Smooth muscle cell (in vitro differentiated cells): Measurements from ENCODE around the gene RAB43. TPM values are rescaled to one million over a fixed set of nuclear protein-coding genes. Genes with fewer than 3 reads are reported as not detected.
"Not testable (repeated sequence)": the region's sequence is repeated elsewhere in the genome, so short reads cannot be mapped to it uniquely, and the experiment has no call there.

ENCODE experiments used
- DNase-seq: peaks from one replicate; lab custom pipeline; 2025; ENCODE audit not compliant: unreplicated experiment; lab: John Stamatoyannopoulos, UW
- H2AFZ ChIP-seq: fragments of 200-600 bp; sonication (generic); 2 replicates; pipeline ENCODE4 v1.6.0; 2016; ENCODE audit warnings: antibody characterized with exemption, low read depth, mild to moderate bottlenecking
- H3F3A ChIP-seq: fragments of 200-600 bp; sonication (generic); 2 replicates; pipeline ENCODE4 v1.6.0; 2017; ENCODE audit warnings: antibody characterized with exemption, low read depth
- H3K27ac ChIP-seq: fragments of 200-600 bp; sonication (generic); 2 replicates; pipeline ENCODE4 v1.5.1; 2016; ENCODE audit warnings: low read depth, mild to moderate bottlenecking
- H3K27me3 ChIP-seq: fragments of 200-600 bp; sonication (generic); 2 replicates; pipeline ENCODE4 v1.6.1; 2016; ENCODE audit warnings: low read depth, mild to moderate bottlenecking
- H3K36me3 ChIP-seq: fragments of 200-600 bp; sonication (generic); 2 replicates; pipeline ENCODE4 v1.5.1; 2016; ENCODE audit warnings: low read depth
- H3K4me1 ChIP-seq: fragments of 200-600 bp; sonication (generic); 2 replicates; pipeline ENCODE4 v1.5.1; 2016; ENCODE audit warnings: low read depth
- H3K4me2 ChIP-seq: fragments of 200-600 bp; sonication (generic); 2 replicates; pipeline ENCODE4 v1.6.0; 2016; ENCODE audit warnings: mild to moderate bottlenecking
- H3K4me3 ChIP-seq: fragments of 200-600 bp; sonication (generic); 2 replicates; pipeline ENCODE4 v1.5.1; 2016; ENCODE audit warnings: mild to moderate bottlenecking
- H3K79me2 ChIP-seq: fragments of 200-600 bp; sonication (generic); 2 replicates; pipeline ENCODE4 v1.6.0; 2016; ENCODE audit warnings: low read depth, mild to moderate bottlenecking
- H3K9ac ChIP-seq: fragments of 200-600 bp; sonication (generic); 2 replicates; pipeline ENCODE4 v1.6.0; 2016; ENCODE audit warnings: low read depth
- H3K9me3 ChIP-seq: fragments of 200-600 bp; sonication (generic); replicated peaks from 2 replicates; pipeline ENCODE4 v1.5.1; 2016; ENCODE audit warnings: low read depth
- H4K20me1 ChIP-seq: fragments of 200-600 bp; sonication (generic); 2 replicates; pipeline ENCODE4 v1.6.0; 2016; ENCODE audit warnings: low read depth
- WGBS: methylation state at CpG from one replicate; pipeline ENCODE4 v1.1.7; 2016; ENCODE audit warnings: low lambda C conversion rate; 5-methylcytosine and 5-hydroxymethylcytosine counted together
- polyA plus RNA-seq: library from polyadenylated mRNA; unstranded; fragments of >200 nt; fragmentation: Nextera tagmentation; extraction: Ambion mirVana; gene quantifications from 2 replicates; pipeline ENCODE4 v1.2.1, GENCODE V29; 2016
- total RNA-seq: library from RNA; depleted of rRNA; stranded (reverse); fragments of >200 nt; gene quantifications from 2 replicates; pipeline ENCODE4 v1.2.3, GENCODE V29; 2014
- TF ChIP-seq, protein P1 (sequence below): fragments of 200-600 bp; sonication (generic); IDR thresholded peaks from 2 replicates; pipeline ENCODE4 v1.5.1; 2017; ENCODE audit warnings: borderline replicate concordance, mild to moderate bottlenecking, antibody characterized with exemption; ENCODE audit not compliant: insufficient read depth, poor library complexity, severe bottlenecking

The RAB43 gene
- total and polyA plus RNA-seq, 2 experiments from 2014 or later, result 9.5 to 20.8 TPM

DNA sequence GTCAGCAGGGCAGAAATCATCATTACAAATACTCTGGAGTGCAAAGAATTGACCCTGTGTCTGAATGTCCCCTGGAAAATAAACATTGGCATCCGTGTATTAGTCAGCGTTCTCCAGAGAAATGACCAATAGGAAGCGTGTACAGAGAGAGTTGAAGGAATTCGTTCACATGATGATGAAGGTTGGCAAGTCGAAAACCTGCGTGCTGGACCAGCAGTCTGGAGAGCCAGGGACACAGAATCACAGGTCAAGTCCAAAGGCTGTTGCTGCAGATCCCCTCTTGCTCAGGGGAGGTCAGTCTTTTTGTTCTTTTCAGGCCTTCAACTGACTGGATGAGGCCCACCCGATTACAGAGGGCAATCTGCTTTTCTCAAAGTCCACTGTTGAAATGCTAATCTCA lies 44.4 kb downstream of the RAB43 start:
- Histone ChIP-seq H3F3A (no peaks in the 10 kb centered on the region), H3K4me2 (no peak overlapping the region), H3K4me3 (no peak overlapping the region), H2AFZ (no peak overlapping the region), H3K27me3 (no peaks in the 10 kb centered on the region), H3K79me2 (no peaks in the 10 kb centered on the region), H3K27ac (no peak overlapping the region), H4K20me1 (no peaks in the 10 kb centered on the region), H3K36me3 (no peaks in the 10 kb centered on the region), H3K9me3 (no peaks in the 10 kb centered on the region), H3K4me1 (no peaks in the 10 kb centered on the region), H3K9ac (no peak overlapping the region)
- no peak for DNase-seq
- TF ChIP-seq, protein P1, sequence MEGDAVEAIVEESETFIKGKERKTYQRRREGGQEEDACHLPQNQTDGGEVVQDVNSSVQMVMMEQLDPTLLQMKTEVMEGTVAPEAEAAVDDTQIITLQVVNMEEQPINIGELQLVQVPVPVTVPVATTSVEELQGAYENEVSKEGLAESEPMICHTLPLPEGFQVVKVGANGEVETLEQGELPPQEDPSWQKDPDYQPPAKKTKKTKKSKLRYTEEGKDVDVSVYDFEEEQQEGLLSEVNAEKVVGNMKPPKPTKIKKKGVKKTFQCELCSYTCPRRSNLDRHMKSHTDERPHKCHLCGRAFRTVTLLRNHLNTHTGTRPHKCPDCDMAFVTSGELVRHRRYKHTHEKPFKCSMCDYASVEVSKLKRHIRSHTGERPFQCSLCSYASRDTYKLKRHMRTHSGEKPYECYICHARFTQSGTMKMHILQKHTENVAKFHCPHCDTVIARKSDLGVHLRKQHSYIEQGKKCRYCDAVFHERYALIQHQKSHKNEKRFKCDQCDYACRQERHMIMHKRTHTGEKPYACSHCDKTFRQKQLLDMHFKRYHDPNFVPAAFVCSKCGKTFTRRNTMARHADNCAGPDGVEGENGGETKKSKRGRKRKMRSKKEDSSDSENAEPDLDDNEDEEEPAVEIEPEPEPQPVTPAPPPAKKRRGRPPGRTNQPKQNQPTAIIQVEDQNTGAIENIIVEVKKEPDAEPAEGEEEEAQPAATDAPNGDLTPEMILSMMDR, result no peak
- 89% methylated on average over 7 of the region's 7 CpGs for WGBS

DNA sequence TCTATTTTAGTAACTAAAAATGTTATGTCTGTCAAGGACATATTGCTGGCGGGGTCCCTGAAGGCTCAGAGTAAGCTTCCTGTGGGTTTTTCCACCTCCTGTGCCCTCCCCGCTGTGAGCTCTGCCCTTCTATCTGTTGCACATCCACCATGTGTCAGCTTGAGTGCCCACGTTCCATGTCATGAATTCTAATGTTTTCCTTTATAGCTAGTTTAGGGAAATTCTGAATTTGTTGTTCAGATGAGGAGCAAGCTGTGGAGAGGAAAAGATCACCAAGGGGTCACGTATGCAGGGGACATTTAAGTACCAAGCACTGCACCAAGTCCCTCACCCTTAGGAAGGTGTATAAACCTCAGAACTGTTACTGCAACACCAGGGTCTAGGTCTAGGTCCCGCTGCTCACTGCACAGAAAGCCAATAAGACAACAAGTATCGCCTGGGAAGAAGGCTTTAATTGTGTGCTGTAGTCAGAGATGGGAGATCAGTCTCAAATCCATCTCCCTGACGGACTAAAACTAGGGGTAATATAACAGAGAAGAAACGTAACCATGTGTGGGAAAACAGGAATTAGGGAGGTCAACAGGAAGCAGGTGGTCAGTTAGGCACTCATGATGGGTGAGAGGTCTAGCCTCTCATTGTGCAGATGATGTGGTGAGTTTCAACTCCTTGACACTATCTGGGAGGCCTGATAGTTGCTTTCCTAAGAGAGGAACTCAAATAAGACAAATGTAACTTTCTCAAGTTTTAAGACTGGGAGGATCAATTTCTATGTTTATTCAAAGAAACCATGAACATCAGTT lies 51.3 kb downstream of the RAB43 start:
- H2AFZ ChIP-seq, result no peak overlapping the region
- H3K4me1 ChIP-seq, result no peaks in the 10 kb centered on the region
- TF ChIP-seq, protein P1, result no peak
- H3F3A ChIP-seq, result no peaks in the 10 kb centered on the region
- H3K36me3 ChIP-seq, result no peaks in the 10 kb centered on the region
- no peak overlapping the region for H3K9ac ChIP-seq
- no peaks in the 10 kb centered on the region for H4K20me1 ChIP-seq
- no peak overlapping the region for H3K4me3 ChIP-seq
- no peak for DNase-seq
- H3K79me2 ChIP-seq, result no peaks in the 10 kb centered on the region
- no peaks in the 10 kb centered on the region for H3K9me3 ChIP-seq
- H3K27ac ChIP-seq, result no peak overlapping the region
- H3K27me3 ChIP-seq, result no peaks in the 10 kb centered on the region
- WGBS, result 90% methylated on average over 8 of the region's 8 CpGs
- no peak overlapping the region for H3K4me2 ChIP-seq

DNA sequence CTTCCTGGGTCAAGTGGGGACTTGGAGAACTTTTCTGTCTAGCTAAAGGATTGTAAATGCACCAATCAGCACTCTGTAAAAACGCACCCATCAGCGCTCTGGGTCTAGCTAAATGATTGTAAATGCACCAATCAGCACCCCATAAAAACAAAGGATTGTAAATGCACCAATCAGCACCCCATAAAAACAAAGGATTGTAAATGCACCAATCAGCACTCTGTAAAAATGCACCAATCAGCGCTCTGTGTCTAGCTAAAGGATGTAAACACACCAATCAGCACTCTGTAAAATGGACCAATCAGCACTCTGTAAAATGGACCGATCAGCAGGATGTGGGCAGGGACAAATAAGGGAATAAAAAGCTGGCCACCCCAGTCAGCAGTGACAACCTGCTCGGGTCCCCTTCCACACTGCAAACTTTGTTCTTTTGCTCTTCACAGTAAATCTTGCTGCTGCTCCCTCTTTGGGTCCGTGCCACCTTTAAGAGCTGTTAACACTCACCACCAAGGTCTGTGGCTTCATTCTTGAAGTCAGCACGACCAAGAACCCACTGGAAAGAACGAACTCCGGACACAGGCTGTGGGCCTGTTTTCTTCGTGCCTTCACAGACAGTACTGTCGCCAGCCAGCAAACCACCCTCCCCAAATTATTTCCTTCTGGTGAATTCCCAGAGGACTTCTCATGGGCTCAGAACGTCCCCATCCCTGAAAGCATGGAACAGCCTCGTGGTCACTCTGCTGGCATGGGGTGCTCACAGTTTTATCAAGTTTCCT lies 52.1 kb downstream of the RAB43 start:
- not testable (repeated sequence) for H3K9me3 ChIP-seq, H3F3A ChIP-seq, DNase-seq, H3K9ac ChIP-seq, H4K20me1 ChIP-seq, H3K27ac ChIP-seq, H3K4me1 ChIP-seq, H3K36me3 ChIP-seq, H3K79me2 ChIP-seq, H2AFZ ChIP-seq, H3K27me3 ChIP-seq, H3K4me3 ChIP-seq, H3K4me2 ChIP-seq
- 88% methylated on average over 13 of the region's 13 CpGs for WGBS

DNA sequence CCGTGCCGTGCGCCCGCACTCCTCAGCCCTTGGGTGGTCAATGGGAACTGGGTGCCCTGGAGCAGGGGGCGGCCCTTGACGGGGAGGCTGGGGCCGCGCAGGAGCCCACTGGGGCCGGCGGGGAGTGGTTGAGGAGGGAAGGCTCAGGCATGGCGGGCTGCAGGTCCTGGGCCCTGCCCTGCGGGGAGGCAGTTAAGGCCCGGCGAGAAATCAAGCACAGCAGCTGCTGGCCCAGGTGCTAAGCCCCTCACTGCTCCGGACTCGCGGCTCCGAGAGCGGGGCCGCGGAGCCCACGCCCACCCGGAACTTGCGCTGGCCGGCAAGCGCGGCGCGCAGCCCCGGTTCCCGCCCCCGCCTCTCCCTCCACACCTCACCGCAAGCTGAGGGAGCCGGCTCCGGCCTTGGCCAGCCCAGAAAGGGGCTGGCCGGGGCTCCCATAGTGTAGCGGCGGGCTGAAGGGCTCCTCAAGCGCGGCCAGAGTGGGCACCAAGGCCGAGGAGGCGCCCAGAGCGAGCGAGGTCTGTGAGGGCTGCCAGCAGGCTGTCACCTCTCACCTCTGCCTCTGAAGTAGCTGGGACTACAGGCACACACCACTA lies 53.2 kb downstream of the RAB43 start:
- Histone ChIP-seq H3K9me3 (no peaks in the 10 kb centered on the region), H3K4me1 (no peaks in the 10 kb centered on the region), H4K20me1 (no peaks in the 10 kb centered on the region), H3K36me3 (no peaks in the 10 kb centered on the region), H3K27me3 (no peaks in the 10 kb centered on the region), H3F3A (no peaks in the 10 kb centered on the region), H3K4me2 (no peak overlapping the region), H3K9ac (no peak overlapping the region), H3K79me2 (no peaks in the 10 kb centered on the region), H2AFZ (no peak overlapping the region), H3K4me3 (no peak overlapping the region), H3K27ac (no peak overlapping the region)
- TF ChIP-seq, protein P1, result no peak
- WGBS, result 83% methylated on average over 33 of the region's 44 CpGs
- DNase-seq, result no peak

DNA sequence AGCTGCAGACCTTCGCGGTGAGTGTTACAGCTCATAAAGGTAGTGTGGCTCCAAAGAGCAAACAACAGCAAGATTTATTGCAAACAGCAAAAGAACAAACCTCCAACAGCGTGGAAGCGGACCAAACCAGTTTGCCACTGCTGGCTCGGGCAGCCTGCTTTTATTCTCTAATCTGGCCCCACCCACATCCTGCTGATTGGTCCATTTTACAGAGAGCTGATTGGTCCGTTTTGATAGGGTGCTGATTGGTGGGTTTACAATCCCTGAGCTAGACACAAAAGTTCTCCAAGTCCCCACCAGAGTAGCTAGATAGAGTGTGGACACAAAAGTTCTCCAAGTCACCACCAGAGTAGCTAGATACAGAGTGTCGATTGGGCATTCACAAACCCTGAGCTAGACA lies 53.9 kb downstream of the RAB43 start:
- WGBS, result 89% methylated on average over 7 of the region's 7 CpGs
- not testable (repeated sequence) for H3K4me3 ChIP-seq, H3K9ac ChIP-seq, H3K27ac ChIP-seq, H3K79me2 ChIP-seq, H3K4me2 ChIP-seq, H3K27me3 ChIP-seq, H4K20me1 ChIP-seq, H3K9me3 ChIP-seq, H3F3A ChIP-seq, H3K4me1 ChIP-seq, H3K36me3 ChIP-seq, H2AFZ ChIP-seq, DNase-seq
